Activated CD4-positive, CD25-positive, alpha-beta regulatory T cell treated with anti-CD3 and anti-CD28 coated beads, Interleukin-2, amount 50 U/mL, for 72 hours (primary cell): Measurements from ENCODE around the gene TMA7.
"Not testable (repeated sequence)": the region's sequence is repeated elsewhere in the genome, so short reads cannot be mapped to it uniquely, and the experiment has no call there.

Experiments used
- DNase-seq: peaks from one replicate; pipeline ENCODE4 v3.0.0; 2021

Gene TMA7

GRCh38 chr3:48469046-48469915 is 29.2 kb downstream of the TMA7 start:
- no peak for DNase-seq

GRCh38 chr3:48470286-48470685 is 30.2 kb downstream of the TMA7 start:
- no peak for DNase-seq

GRCh38 chr3:48472673-48472922 is 32.5 kb downstream of the TMA7 start:
- no peak for DNase-seq

- peak; percentile 88 for DNase-seq
Observed at GRCh38 chr3:48472923-48473616, 33.0 kb downstream of the TMA7 start.

GRCh38 chr3:48473617-48473952 is 33.5 kb downstream of the TMA7 start:
- no peak for DNase-seq

- not testable (repeated sequence) for DNase-seq
Observed at GRCh38 chr3:48474031-48474430, 34.0 kb downstream of the TMA7 start.

GRCh38 chr3:48474619-48475018 is 34.6 kb downstream of the TMA7 start:
- no peak for DNase-seq

GRCh38 chr3:48475188-48475587 is 35.1 kb downstream of the TMA7 start:
- DNase-seq = no peak

- DNase-seq = no peak
Observed at GRCh38 chr3:48476426-48477053, 36.5 kb downstream of the TMA7 start.

- no peak for DNase-seq
Observed at GRCh38 chr3:48477959-48478520, 38.0 kb downstream of the TMA7 start.

GRCh38 chr3:48478626-48479555 is 38.8 kb downstream of the TMA7 start:
- DNase-seq = peak; percentile 62

GRCh38 chr3:48480891-48481290 is 40.8 kb downstream of the TMA7 start:
- DNase-seq = not testable (repeated sequence)

- DNase-seq = not testable (repeated sequence)
Observed at GRCh38 chr3:48482822-48483221, 42.8 kb downstream of the TMA7 start.

- DNase-seq = no peak
Observed at GRCh38 chr3:48486952-48487351, 46.9 kb downstream of the TMA7 start.

- DNase-seq = no peak
Observed at GRCh38 chr3:48492461-48493202, 52.6 kb downstream of the TMA7 start.

- no peak for DNase-seq
Observed at GRCh38 chr3:48493203-48493501, 53.1 kb downstream of the TMA7 start.
